ENCODE measurements around the gene SEZ6. TPM values are rescaled to one million over a fixed set of nuclear protein-coding genes. Genes with fewer than 3 reads are reported as not detected.

Gene SEZ6
- total and polyA plus RNA-seq, 10 of the 15 experiments (the other 5 are each of a cell fraction or from before 2014, with no cell fraction given), result 0.05 to 0.87 (median 0.17) TPM; not detected in 4

DNA sequence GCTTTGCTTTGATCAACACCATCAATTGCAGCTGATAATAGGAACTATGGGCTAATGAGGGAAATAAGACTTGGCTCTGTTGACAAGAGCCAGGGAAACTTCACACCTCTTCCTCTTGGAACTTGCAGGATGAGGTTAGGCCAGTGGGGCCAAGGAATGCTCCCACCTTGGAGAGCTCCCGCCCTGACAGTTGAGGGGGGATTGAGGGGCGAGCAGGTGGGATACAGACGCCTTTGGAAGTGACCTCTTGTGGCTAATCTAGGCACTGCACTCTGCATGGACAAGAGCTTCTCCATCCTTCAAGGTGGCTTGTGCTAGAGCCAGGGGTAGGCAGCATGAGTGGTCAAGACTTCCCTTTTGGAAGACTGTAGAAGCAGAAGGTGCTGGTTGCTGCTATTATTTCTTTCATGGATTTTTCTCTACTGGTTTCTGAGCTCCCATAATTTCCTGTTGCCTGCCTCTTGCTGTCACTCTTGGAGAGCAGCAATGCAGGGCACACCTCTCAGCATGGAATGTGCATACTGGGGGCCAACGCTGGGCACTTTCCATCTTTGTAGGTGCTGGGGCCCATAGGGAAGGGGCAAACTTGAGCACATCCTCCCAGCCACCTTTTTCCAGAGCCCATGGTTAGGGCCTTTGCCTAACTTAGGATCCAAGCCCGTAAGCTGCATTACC, 52.3 kb downstream of the SEZ6 start:
- 19% methylated on average over 5 of the region's 5 CpGs for WGBS (ENCODE audit: insufficient coverage, insufficient replicate concordance, low lambda C conversion rate, missing lambda C conversion rate)
- Histone ChIP-seq H3K4me1 (ENCODE audit: control insufficient read depth, insufficient read depth, low read length) (peaks cover 4% of the 10 kb centered on the region), H2AFZ (ENCODE audit: control insufficient read depth, low read depth, low read length) (peak overlapping the region; percentile 6; the same call in 1 of the 2 replicates), H3K9ac (ENCODE audit: control insufficient read depth, insufficient read depth, low read length) (no peak overlapping the region), H3K79me2 (ENCODE audit: control insufficient read depth, insufficient read depth, low read length) (peaks cover 26% of the 10 kb centered on the region), H3K4me3 (no peak overlapping the region), H3K36me3 (ENCODE audit: control insufficient read depth in 2 of 2, insufficient read depth in 2 of 2, low read length in 1 of 2) (no peaks in the 10 kb centered on the region), H3K27ac (ENCODE audit: control insufficient read depth, insufficient read depth) (no peak overlapping the region), H4K20me1 (ENCODE audit: control insufficient read depth, insufficient read depth) (no peaks in the 10 kb centered on the region), H3K9me3 (replicated peaks; ENCODE audit: control insufficient read depth, insufficient read depth, low read length) (no peaks in the 10 kb centered on the region), H3K27me3 (replicated peaks in 1 of 2; ENCODE audit: control insufficient read depth in 2 of 2, insufficient read depth in 2 of 2, low read length in 1 of 2) (no peaks in the 10 kb centered on the region), H3K4me2 (ENCODE audit: control insufficient read depth, insufficient read depth) (no peak overlapping the region)
- TF ChIP-seq SMC3 (IDR thresholded peaks at IDR 0.05; ENCODE audit: borderline replicate concordance, low read length) (peak; percentile 64), RB1 (IDR thresholded peaks at IDR 0.05; ENCODE audit: borderline replicate concordance) (peak; percentile 41; the same call in 1 of the 2 replicates), YY1 (IDR thresholded peaks at IDR 0.05; ENCODE audit: low read depth, low read length) (0 out of 2 replicates have a peak, but pooled peaks have one; percentile 23), ZNF622 (IDR thresholded peaks at IDR 0.05) (no peak), RAD21 (IDR thresholded peaks at IDR 0.05; ENCODE audit: insufficient read depth, low read depth, low read length) (peak; percentile 35), SREBF1 (IDR thresholded peaks at IDR 0.05; ENCODE audit: low read length) (no peak), MEF2B (IDR thresholded peaks at IDR 0.05; ENCODE audit: partially characterized antibody, poor library complexity, severe bottlenecking) (peak; percentile 11), MXI1 (IDR thresholded peaks at IDR 0.05; ENCODE audit: low read depth, low read length) (0 out of 2 replicates have a peak, but pooled peaks have one; percentile 38), LARP7 (IDR thresholded peaks at IDR 0.05) (0 out of 2 replicates have a peak, but pooled peaks have one; percentile 20), ZNF207 (IDR thresholded peaks at IDR 0.05; ENCODE audit: borderline replicate concordance) (peak; percentile 70; the same call in 1 of the 2 replicates)
- TF ChIP-seq, protein P1, sequence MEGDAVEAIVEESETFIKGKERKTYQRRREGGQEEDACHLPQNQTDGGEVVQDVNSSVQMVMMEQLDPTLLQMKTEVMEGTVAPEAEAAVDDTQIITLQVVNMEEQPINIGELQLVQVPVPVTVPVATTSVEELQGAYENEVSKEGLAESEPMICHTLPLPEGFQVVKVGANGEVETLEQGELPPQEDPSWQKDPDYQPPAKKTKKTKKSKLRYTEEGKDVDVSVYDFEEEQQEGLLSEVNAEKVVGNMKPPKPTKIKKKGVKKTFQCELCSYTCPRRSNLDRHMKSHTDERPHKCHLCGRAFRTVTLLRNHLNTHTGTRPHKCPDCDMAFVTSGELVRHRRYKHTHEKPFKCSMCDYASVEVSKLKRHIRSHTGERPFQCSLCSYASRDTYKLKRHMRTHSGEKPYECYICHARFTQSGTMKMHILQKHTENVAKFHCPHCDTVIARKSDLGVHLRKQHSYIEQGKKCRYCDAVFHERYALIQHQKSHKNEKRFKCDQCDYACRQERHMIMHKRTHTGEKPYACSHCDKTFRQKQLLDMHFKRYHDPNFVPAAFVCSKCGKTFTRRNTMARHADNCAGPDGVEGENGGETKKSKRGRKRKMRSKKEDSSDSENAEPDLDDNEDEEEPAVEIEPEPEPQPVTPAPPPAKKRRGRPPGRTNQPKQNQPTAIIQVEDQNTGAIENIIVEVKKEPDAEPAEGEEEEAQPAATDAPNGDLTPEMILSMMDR (IDR thresholded peaks at IDR 0.05 in 2 of 3, conservative IDR thresholded peaks at IDR 0.05 in 1 of 3; ENCODE audit: control insufficient read depth in 2 of 3, extremely low read depth in 1 of 3, insufficient read depth in 1 of 3, low read depth in 3 of 3, low read length in 3 of 3), result peak; percentile 75 to 96 (median 93)
- TF ChIP-seq, protein P2, sequence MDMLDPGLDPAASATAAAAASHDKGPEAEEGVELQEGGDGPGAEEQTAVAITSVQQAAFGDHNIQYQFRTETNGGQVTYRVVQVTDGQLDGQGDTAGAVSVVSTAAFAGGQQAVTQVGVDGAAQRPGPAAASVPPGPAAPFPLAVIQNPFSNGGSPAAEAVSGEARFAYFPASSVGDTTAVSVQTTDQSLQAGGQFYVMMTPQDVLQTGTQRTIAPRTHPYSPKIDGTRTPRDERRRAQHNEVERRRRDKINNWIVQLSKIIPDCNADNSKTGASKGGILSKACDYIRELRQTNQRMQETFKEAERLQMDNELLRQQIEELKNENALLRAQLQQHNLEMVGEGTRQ (IDR thresholded peaks at IDR 0.05; ENCODE audit: borderline replicate concordance, low read depth, low read length), result no peak
- TF ChIP-seq, protein P3, sequence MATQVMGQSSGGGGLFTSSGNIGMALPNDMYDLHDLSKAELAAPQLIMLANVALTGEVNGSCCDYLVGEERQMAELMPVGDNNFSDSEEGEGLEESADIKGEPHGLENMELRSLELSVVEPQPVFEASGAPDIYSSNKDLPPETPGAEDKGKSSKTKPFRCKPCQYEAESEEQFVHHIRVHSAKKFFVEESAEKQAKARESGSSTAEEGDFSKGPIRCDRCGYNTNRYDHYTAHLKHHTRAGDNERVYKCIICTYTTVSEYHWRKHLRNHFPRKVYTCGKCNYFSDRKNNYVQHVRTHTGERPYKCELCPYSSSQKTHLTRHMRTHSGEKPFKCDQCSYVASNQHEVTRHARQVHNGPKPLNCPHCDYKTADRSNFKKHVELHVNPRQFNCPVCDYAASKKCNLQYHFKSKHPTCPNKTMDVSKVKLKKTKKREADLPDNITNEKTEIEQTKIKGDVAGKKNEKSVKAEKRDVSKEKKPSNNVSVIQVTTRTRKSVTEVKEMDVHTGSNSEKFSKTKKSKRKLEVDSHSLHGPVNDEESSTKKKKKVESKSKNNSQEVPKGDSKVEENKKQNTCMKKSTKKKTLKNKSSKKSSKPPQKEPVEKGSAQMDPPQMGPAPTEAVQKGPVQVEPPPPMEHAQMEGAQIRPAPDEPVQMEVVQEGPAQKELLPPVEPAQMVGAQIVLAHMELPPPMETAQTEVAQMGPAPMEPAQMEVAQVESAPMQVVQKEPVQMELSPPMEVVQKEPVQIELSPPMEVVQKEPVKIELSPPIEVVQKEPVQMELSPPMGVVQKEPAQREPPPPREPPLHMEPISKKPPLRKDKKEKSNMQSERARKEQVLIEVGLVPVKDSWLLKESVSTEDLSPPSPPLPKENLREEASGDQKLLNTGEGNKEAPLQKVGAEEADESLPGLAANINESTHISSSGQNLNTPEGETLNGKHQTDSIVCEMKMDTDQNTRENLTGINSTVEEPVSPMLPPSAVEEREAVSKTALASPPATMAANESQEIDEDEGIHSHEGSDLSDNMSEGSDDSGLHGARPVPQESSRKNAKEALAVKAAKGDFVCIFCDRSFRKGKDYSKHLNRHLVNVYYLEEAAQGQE (IDR thresholded peaks at IDR 0.05; ENCODE audit: low read depth, low read length), result peak; percentile 72
- SMC1A ChIA-PET (ENCODE audit: uncharacterized antibody, unreplicated experiment), result interaction anchor here (0.7 to 3.9 kb wide), 16 partner anchors 8 to 229 kb away, joined by 3 to 43 read pairs (median 4); partner anchors contain the start of gene NEK8
- intact Hi-C loops (cut with micrococcal nuclease; ENCODE audit: unreplicated experiment) (loop anchor here (1.0 to 5.0 kb wide), 2 partner anchors 226 to 339 kb away; partner anchors contain the start of gene NUFIP2), in situ Hi-C loops (cut with MboI) (loop anchor here (10.0 kb wide), 1 partner anchor 619 kb away; the partner anchor contains the start of genes IFT20 and TNFAIP1)
- no TSS peak for BruUV-seq (replicated peaks)
- peak; percentile 90 for FAIRE-seq
- POLR2A ChIA-PET, result interaction anchor here (0.6 to 1.0 kb wide), 2 partner anchors 176 to 227 kb away, joined by 4 to 7 read pairs; partner anchors contain the start of gene TLCD1
- ATAC-seq, result no peak
- RAD21 ChIA-PET (ENCODE audit: unreplicated experiment), result interaction anchor here (0.6 to 2.8 kb wide), 16 partner anchors 9 to 309 kb away, joined by 3 to 24 read pairs (median 4); partner anchors contain the start of genes BLTP2, RPL23A, SDF2 and SUPT6H
- CTCF ChIA-PET, result interaction anchor here (0.6 to 4.4 kb wide), 46 partner anchors 9 to 310 kb away, joined by 3 to 92 read pairs (median 4); partner anchors contain the start of genes BLTP2, DHRS13, FAM222B and MYO18A
- DNase-seq (ENCODE audit: low read depth, low spot score), result no peak

Data from GM12878 (cell line).